OCI-LY7 (cell line): Measurements from ENCODE around the gene RTL3.

Experiments used
- EZH2phosphoT487 ChIP-seq: fragments of 200-600 bp; sonication (generic); IDR thresholded peaks from 2 replicates; pipeline ENCODE4 v1.6.1; 2018; ENCODE audit warnings: low read depth, borderline replicate concordance, mild to moderate bottlenecking, mixed run types, antibody characterized with exemption, low read length, moderate library complexity, mixed read lengths
- TF ChIP-seq, protein P1 (sequence below): fragments of 200-600 bp; sonication (generic); conservative IDR thresholded peaks from 2 replicates; pipeline ENCODE4 v1.5.1; 2014; ENCODE audit warnings: mild to moderate bottlenecking, antibody characterized with exemption, low read length, moderate library complexity, mixed read lengths

DNA sequence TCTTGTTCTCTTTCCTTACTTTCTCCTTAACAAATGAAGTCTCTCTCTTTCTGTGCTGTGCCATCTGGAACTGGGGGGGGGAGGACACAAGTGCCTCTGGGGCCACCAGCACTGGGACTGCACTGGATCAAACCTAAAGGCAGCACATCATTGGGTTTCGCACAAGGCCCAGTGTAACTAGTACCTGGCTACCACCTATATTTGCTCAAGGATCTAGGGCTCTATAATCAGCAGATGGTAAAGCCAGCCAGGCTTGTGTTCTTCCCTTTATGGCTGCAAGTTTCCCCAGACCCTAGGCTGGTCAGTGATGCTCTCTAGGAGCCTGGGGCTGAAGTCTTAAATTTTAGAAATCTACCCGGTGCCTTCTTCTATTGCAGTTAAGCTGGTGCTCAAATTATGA is 40.1 kb downstream of the RTL3 start:
- TF ChIP-seq, protein P1, sequence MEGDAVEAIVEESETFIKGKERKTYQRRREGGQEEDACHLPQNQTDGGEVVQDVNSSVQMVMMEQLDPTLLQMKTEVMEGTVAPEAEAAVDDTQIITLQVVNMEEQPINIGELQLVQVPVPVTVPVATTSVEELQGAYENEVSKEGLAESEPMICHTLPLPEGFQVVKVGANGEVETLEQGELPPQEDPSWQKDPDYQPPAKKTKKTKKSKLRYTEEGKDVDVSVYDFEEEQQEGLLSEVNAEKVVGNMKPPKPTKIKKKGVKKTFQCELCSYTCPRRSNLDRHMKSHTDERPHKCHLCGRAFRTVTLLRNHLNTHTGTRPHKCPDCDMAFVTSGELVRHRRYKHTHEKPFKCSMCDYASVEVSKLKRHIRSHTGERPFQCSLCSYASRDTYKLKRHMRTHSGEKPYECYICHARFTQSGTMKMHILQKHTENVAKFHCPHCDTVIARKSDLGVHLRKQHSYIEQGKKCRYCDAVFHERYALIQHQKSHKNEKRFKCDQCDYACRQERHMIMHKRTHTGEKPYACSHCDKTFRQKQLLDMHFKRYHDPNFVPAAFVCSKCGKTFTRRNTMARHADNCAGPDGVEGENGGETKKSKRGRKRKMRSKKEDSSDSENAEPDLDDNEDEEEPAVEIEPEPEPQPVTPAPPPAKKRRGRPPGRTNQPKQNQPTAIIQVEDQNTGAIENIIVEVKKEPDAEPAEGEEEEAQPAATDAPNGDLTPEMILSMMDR = no peak
- no peak for TF ChIP-seq EZH2phosphoT487
